Measurements from ENCODE around the gene HRNR. TPM values are rescaled to one million over a fixed set of nuclear protein-coding genes. Genes with fewer than 3 reads are reported as not detected.

The HRNR gene
- total and polyA plus RNA-seq, 2 experiments from 2014 or later = not detected

- no peak for TF ChIP-seq CTCF (IDR thresholded peaks at IDR 0.05; ENCODE audit: poor library complexity)
- TF ChIP-seq EZH2 (IDR thresholded peaks at IDR 0.05; ENCODE audit: borderline replicate concordance) = no peak
- no peak for TF ChIP-seq EZH2phosphoT487 (IDR thresholded peaks at IDR 0.05; ENCODE audit: low read depth, severe bottlenecking, unreplicated experiment)
- no peak overlapping the region for H3K27ac ChIP-seq
- H4K20me1 ChIP-seq (ENCODE audit: insufficient read depth, poor library complexity, severe bottlenecking) = no peaks in the 10 kb centered on the region
- H3K4me3 ChIP-seq = no peak overlapping the region
- H3K4me2 ChIP-seq = no peak overlapping the region
- no peaks in the 10 kb centered on the region for H3K79me2 ChIP-seq
- 27% methylated on average over 1 of the region's 1 CpG for WGBS (ENCODE audit: low lambda C conversion rate, missing lambda C conversion rate)
- H3K4me1 ChIP-seq (ENCODE audit: insufficient read depth) = no peaks in the 10 kb centered on the region
- no peak for DNase-seq (ENCODE audit: low spot score)
- H2AFZ ChIP-seq = no peak overlapping the region
- H3K9me2 ChIP-seq (replicated peaks; ENCODE audit: insufficient read depth) = no peaks in the 10 kb centered on the region
- no peaks in the 10 kb centered on the region for H3K27me3 ChIP-seq
- no peaks in the 10 kb centered on the region for H3K36me3 ChIP-seq (replicated peaks; ENCODE audit: insufficient read depth, low read depth)
- H3K9me3 ChIP-seq (ENCODE audit: low read depth) = no peaks in the 10 kb centered on the region
Measured at GRCh38 chr1:152166966-152167365, 57.0 kb downstream of the HRNR start.

- no peak for TF ChIP-seq EZH2 (IDR thresholded peaks at IDR 0.05; ENCODE audit: borderline replicate concordance)
- no peak for TF ChIP-seq CTCF (IDR thresholded peaks at IDR 0.05; ENCODE audit: poor library complexity)
- TF ChIP-seq EZH2phosphoT487 (IDR thresholded peaks at IDR 0.05; ENCODE audit: low read depth, severe bottlenecking, unreplicated experiment) = no peak
- no peak overlapping the region for H3K4me2 ChIP-seq
- H3K9me3 ChIP-seq (ENCODE audit: low read depth) = no peaks in the 10 kb centered on the region
- no peak overlapping the region for H2AFZ ChIP-seq
- WGBS (ENCODE audit: low lambda C conversion rate, missing lambda C conversion rate) = 60% methylated on average over 4 of the region's 4 CpGs
- no peaks in the 10 kb centered on the region for H3K9me2 ChIP-seq (replicated peaks; ENCODE audit: insufficient read depth)
- no peaks in the 10 kb centered on the region for H3K79me2 ChIP-seq
- no peak for DNase-seq (ENCODE audit: low spot score)
- no peak overlapping the region for H3K4me3 ChIP-seq
- H4K20me1 ChIP-seq (ENCODE audit: insufficient read depth, poor library complexity, severe bottlenecking) = no peaks in the 10 kb centered on the region
- no peaks in the 10 kb centered on the region for H3K4me1 ChIP-seq (ENCODE audit: insufficient read depth)
- no peaks in the 10 kb centered on the region for H3K36me3 ChIP-seq (replicated peaks; ENCODE audit: insufficient read depth, low read depth)
- H3K27ac ChIP-seq = no peak overlapping the region
- no peaks in the 10 kb centered on the region for H3K27me3 ChIP-seq
Measured at GRCh38 chr1:152165286-152166077, 58.5 kb downstream of the HRNR start.

- H3K4me3 ChIP-seq = no peak overlapping the region
- no peaks in the 10 kb centered on the region for H4K20me1 ChIP-seq (ENCODE audit: insufficient read depth, poor library complexity, severe bottlenecking)
- H3K27ac ChIP-seq = no peak overlapping the region
- no peaks in the 10 kb centered on the region for H3K79me2 ChIP-seq
- H3K27me3 ChIP-seq = no peaks in the 10 kb centered on the region
- WGBS (ENCODE audit: low lambda C conversion rate, missing lambda C conversion rate) = 55% methylated on average over 2 of the region's 2 CpGs
- DNase-seq (ENCODE audit: low spot score) = no peak
- no peaks in the 10 kb centered on the region for H3K36me3 ChIP-seq (replicated peaks; ENCODE audit: insufficient read depth, low read depth)
- TF ChIP-seq EZH2phosphoT487 (IDR thresholded peaks at IDR 0.05; ENCODE audit: low read depth, severe bottlenecking, unreplicated experiment) = no peak
- TF ChIP-seq EZH2 (IDR thresholded peaks at IDR 0.05; ENCODE audit: borderline replicate concordance) = no peak
- TF ChIP-seq CTCF (IDR thresholded peaks at IDR 0.05; ENCODE audit: poor library complexity) = no peak
- no peaks in the 10 kb centered on the region for H3K4me1 ChIP-seq (ENCODE audit: insufficient read depth)
- H3K9me3 ChIP-seq (ENCODE audit: low read depth) = no peaks in the 10 kb centered on the region
- no peaks in the 10 kb centered on the region for H3K9me2 ChIP-seq (replicated peaks; ENCODE audit: insufficient read depth)
- no peak overlapping the region for H3K4me2 ChIP-seq
- H2AFZ ChIP-seq = no peak overlapping the region
Measured at GRCh38 chr1:152164517-152165136, 59.4 kb downstream of the HRNR start.

Measured in hepatocyte (in vitro differentiated cells).